ENCODE results near the gene TLL2.
"Not testable (repeated sequence)": the region's sequence is repeated elsewhere in the genome, so short reads cannot be mapped to it uniquely, and the experiment has no call there.

The TLL2 gene

GRCh38 chr10:96513698-96514561 lies at the start of gene TLL2:
Gene TLL2, minus strand, starts transcription at chr10:96513926. Its CDS starts 241 bp downstream, at chr10:96513685.
- no peak for DNase-seq (ENCODE audit: low read depth, low spot score)

DNA sequence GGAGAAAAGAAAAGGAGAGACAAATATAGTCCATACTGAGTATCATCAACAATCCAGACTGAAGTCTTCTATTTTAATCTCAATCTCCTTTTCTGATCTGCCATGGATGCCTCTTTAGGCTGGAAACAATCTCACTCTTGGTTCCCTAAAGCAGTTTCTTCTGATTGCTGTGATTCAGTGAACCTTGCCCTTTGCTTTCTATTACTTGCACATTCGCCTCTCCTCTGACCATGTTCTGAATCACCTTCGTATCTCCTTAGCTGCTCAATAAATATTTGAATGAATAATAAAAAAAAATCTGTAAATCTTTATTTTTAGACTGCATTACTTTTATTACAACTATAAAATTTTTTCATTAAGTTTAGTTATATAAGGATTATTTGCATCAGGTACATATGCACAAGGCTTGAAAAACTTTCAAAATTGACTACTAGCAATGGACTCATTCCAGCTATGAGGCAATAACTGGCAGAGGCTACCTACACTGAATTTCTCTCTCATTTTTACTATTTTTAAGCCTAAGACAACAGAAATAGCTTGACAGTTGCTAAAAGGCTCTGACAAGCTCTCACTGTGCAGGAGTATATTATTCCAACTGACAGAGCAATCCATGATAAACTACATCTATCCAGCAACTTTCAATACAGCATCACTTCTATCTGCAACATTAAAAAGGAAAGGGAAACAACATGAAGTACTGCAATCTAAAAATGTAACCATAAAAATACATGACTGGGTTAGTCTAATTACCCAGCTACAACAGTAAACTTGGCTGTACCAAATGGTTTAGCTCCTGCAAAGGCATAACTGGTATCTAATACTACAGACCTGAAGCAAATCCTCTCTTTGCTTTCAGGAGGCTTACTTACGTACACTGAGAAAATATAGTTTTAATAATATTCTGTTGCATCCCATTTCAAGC lies 47.5 kb upstream of the TLL2 start:
- DNase-seq (ENCODE audit: low read depth, low spot score), result no peak

DNA sequence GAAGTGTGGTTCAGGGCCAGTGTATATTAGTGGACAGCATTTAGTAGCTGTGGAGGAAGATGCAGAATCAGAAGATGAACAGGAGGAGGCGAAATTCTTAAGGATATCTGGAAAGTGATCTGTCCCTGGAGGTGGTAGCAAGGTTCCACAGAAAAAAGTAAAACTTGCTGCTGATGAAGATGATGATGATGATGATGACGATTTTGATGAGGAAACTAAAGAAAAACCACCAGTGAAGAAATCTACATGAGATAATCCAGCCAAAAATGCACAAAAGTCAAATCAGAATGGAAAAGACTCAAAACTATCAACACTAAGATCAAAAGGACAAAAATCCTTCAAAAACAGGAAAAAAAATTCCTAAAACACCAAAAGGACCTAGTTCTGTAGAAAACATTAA lies 46.8 kb upstream of the TLL2 start:
- no peak for DNase-seq (ENCODE audit: low read depth, low spot score)

DNA sequence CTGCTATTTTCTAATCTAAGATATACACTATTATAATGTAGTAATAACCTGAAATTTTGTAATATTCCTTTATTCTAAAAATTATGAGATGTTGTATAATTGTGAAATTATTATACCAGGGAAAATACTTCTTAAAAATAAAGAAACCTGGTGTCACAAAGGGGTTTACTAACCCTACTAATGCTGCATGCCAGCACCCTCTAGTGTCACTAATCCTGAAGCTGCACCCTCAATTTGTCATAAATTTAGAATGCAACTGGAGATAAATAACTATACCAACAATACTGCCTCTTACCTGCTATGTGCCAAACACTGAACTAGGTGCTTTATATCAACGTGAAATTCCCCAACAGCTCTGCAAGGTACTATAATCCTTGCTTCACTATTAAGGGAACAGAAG lies 42.3 kb upstream of the TLL2 start:
- DNase-seq (ENCODE audit: low read depth, low spot score), result no peak

DNA sequence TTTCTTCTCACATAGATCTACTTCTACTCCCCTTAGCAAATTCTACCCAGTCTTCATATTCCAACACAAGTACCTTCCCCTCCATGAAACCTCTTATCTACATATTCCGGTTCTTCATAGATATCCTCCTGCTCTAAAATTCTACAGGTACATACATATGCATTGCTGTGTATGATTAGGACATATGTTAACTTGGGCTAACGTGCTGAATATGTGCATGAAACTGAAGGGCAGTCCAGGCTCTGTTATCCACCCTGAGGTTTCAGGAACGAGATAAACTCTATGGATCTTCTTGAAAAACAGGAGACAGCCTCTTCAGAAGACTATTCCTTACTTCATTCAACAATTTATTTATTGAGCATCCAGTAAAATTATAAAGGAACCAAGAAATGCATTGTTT lies 41.6 kb upstream of the TLL2 start:
- DNase-seq (ENCODE audit: low read depth, low spot score), result no peak

GRCh38 chr10:96548589-96548988 lies 34.9 kb upstream of the TLL2 start:
- DNase-seq (ENCODE audit: low read depth, low spot score), result no peak

GRCh38 chr10:96545558-96545957 lies 31.8 kb upstream of the TLL2 start:
- not testable (repeated sequence) for DNase-seq (ENCODE audit: low read depth, low spot score)

- no peak for DNase-seq (ENCODE audit: low read depth, low spot score)
Measured at GRCh38 chr10:96541921-96542320, 28.2 kb upstream of the TLL2 start.

DNA sequence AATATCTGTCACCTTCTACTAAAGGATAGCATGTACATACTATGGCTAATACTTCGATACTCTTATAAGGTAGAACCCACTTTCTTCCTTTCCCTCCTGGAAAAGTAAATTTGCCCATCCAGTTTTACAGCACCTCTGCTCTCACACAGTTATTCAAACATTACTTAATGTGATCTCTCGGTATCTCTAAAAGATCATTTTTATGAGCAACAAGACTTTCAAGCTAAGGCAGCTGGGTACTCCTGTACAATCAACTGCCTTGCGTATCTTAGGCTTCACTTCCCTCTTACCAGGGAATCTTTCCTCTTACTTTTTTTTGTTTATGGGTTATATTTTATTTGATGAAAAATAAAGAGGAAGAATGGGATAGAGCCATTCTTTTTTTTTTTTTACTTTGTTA lies 26.5 kb upstream of the TLL2 start:
- no peak for DNase-seq (ENCODE audit: low read depth, low spot score)

DNA sequence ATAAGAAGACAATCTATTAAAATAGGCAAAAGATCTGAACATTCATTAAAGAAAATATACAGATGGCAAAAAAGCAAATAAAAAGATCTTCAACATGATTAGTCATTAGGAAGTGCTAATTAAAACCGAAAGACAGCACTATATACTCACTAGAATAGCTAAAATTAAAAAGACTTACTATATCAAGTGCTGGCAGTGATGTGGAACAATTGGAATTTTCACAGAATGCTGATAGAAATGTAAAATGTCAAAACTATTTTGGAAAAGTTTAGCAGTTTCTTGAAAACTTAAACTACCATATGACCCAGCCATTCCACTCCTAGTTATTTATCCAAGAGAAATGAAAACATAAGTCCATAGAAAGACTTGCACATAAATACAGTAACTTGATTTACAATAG lies 25.0 kb upstream of the TLL2 start:
- DNase-seq (ENCODE audit: low read depth, low spot score), result no peak

DNA sequence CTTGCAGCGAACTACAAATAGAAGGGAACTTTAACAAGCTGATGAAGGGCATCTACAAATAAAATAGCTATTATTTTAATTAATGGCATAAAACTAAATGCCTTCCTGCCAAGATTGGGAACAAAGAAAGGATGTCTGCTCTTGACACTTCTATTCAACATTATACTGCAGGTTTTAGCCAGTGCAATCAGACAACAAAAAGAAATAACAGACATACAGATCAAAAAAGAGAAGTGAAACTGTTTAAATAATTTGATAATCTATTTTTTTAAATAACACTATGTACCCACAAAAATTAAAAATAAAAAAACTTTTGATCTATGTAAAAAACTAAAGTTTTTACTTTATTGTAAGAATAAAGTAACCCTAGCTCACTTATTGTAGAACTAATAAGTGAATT lies 22.4 kb upstream of the TLL2 start:
- no peak for DNase-seq (ENCODE audit: low read depth, low spot score)

- no peak for DNase-seq (ENCODE audit: low read depth, low spot score)
Measured at GRCh38 chr10:96532523-96532922, 18.8 kb upstream of the TLL2 start.

- DNase-seq (ENCODE audit: low read depth, low spot score), result no peak
Measured at GRCh38 chr10:96529634-96530279, 16.0 kb upstream of the TLL2 start.

DNA sequence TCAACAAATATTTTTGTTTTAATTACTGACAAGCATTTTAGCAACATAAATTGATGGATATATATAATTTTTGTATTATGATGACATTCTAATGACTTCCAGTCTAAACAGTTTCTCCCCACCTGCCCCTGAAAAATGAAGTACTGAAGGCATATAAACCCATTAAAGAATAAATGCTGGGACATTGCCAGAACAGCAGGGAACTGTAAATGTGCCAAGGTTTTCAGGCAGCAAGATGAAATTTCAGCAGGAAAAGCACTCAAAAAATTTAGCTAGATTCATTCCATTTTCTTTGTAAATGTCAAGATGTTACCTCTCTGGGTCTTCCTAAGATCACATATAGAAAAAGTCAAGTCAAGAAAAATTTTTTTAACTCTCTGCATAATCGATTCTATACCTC lies 11.0 kb upstream of the TLL2 start:
- DNase-seq (ENCODE audit: low read depth, low spot score), result no peak

- no peak for DNase-seq (ENCODE audit: low read depth, low spot score)
Measured at GRCh38 chr10:96517284-96517683, 3.6 kb upstream of the TLL2 start.

DNA sequence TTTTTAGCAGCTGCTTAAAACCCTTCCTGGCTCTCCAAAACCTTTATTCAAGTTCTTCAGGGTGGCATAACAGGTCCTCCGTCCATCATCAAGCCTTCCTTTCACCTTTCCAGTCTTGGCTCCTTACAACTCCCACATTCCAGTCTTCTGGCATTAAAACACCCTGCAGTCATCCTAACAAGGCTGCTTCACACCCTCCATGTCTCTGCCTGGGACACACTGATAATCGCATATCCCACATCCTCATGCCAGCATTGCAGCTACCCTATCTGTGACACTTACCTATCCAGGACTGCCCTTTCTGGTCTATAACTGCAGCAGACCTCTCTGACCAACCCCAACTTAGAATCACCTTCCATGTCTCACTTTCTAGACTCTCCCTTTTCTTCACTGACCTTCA lies 2.6 kb upstream of the TLL2 start:
- no peak for DNase-seq (ENCODE audit: low read depth, low spot score)

GRCh38 chr10:96513305-96513697 lies 425 bp downstream of the TLL2 start:
- no peak for DNase-seq (ENCODE audit: low read depth, low spot score)

DNA sequence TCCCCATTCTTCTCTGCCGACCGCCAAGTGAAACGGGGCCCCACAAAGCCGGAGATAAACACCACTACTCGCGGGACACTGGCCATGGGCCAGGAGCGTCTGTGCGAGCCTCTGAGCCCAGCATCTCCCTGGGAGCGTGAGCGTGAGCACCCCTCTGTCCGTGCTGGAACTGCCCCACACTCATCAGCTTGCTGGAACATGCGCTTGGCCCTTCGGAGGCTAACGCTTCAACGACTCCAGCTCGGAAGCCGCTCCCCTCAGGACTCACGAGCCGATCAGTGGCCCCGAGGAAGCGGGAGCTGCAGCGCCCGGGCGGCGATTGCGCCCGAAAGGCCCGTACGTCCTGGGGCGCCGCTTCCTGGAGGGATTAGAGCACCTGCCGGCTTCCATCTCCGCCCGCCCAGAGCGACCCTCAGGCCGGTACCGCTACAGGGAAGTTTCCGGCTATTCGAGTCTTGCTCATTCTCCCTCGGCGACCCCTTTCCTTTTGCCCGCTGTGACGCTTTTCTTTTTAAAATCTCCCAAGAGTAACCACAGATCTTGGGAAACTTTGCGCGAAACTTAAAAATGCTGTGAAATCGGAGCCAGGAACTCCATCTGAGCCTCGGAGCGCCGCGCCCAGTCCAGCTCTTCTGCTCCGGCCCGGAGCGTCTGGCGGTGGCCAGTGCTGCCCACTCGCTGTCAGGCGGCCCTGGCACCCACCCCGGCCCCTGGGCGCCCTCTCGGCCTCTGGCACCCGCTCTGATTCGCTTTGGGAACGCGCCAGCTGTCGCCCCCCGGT lies 1.0 kb downstream of the TLL2 start:
- DNase-seq (ENCODE audit: low read depth, low spot score), result no peak

- no peak for DNase-seq (ENCODE audit: low read depth, low spot score)
Measured at GRCh38 chr10:96511044-96511945, 2.4 kb downstream of the TLL2 start.

DNA sequence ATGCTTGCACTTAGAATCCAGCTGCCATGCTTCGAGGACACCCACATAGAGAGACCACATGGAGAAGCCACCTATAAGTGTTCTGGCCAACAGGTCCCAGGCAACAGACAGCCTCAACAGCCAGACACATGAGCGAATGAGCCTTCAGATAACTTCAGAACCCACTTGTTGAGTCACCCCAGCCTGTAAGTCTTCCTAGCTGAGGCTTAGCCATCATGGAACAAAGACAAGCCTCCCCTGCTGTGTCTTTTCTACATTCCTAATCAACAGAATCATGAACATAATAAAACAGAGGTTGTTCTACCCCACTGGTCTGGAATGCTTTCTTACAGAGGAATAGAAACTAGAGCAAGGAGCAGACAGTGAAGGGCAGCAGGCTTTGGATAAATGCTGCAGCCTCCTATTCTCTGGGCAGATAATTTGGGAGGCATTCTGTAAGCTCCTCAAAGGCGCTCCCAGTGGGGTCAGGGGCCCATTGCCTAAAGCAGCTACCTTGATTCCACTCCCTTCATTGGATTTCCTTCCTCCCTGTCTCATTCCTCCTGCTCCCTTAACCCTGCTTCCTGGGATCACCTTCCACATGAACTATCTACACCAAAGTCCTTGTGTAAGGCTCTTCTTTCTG lies 4.6 kb downstream of the TLL2 start:
- DNase-seq (ENCODE audit: low read depth, low spot score), result no peak
